ENCODE measurements around the gene ACTR3.

Gene ACTR3

DNA sequence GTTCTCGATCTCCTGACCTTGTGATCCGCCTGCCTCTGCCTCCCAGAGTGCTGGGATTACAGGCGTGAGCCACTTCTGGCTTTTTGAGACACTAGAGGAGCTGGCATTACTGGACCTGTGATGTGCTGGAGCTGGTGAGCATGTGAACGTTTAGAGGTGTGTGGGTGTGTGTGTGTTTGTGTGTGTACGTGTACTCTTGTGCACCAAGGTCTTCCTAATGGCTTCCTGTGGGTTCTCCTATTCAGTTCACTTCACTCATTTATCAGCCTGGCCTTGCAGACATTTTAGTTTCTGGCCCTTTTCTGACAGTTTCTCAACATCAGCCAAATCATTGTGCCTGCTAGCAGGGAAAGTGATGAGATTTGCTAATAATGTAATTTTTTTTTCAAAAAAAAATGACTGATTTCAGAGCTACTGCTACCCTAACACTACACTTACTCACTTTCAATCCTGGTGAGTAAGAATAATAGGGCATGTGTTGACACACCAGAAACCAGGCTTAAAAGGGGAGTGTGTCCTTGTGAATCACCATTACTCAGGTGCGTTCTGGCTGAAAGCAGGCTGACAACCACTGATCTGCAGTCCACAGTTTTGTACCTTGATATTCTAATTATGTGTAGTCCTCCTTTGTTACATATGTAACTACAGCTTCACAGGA, 41.0 kb upstream of the ACTR3 start:
- Histone ChIP-seq H3K4me3 (no peak overlapping the region), H3K27ac (no peak overlapping the region)
- TF ChIP-seq, protein P1, sequence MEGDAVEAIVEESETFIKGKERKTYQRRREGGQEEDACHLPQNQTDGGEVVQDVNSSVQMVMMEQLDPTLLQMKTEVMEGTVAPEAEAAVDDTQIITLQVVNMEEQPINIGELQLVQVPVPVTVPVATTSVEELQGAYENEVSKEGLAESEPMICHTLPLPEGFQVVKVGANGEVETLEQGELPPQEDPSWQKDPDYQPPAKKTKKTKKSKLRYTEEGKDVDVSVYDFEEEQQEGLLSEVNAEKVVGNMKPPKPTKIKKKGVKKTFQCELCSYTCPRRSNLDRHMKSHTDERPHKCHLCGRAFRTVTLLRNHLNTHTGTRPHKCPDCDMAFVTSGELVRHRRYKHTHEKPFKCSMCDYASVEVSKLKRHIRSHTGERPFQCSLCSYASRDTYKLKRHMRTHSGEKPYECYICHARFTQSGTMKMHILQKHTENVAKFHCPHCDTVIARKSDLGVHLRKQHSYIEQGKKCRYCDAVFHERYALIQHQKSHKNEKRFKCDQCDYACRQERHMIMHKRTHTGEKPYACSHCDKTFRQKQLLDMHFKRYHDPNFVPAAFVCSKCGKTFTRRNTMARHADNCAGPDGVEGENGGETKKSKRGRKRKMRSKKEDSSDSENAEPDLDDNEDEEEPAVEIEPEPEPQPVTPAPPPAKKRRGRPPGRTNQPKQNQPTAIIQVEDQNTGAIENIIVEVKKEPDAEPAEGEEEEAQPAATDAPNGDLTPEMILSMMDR (IDR thresholded peaks at IDR 0.05): no peak
- DNase-seq (ENCODE audit: low spot score): no peak

DNA sequence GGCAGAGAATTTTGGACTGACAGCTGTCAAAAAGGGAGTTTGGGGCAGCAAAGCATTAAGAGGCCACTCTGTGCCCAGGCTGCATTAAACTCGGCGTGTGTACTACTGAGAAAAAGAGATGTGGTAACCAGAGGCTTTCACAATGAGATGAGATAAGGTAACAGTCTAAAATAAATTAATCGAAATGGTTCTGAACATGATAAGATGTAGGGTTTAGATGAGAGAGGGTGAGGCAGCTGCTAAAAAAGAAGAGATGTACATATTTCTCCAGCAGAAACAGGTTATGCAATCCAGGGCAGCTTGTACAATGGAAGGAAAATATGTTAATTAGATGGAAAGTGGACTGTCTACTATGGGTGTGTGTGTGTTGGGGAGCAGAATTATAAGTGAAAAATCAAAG, 39.2 kb upstream of the ACTR3 start:
- Histone ChIP-seq H3K27ac (no peak overlapping the region), H3K4me3 (no peak overlapping the region)
- DNase-seq (ENCODE audit: low spot score): no peak
- TF ChIP-seq, protein P1 (IDR thresholded peaks at IDR 0.05): no peak

DNA sequence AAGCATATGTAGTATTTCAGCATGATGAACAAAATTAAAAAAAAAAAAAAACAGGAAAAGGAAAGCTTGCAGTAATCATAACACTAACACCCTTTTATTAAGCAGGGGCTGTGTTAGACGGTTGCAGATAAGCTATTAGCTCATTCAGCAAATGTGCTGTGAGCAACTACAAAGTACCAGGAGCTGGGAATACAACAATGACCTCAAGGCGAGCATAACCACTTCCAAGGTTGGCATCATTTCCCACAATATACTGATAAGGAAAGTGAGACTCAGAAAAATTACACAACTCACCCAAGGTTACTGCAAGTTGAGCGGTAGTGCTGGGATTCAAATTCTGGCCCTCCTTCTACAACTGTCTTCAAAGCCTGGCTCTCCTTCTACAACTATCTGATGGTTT, 38.2 kb upstream of the ACTR3 start:
- TF ChIP-seq, protein P1 (IDR thresholded peaks at IDR 0.05): no peak
- no peak for DNase-seq (ENCODE audit: low spot score)
- Histone ChIP-seq H3K4me3 (no peak overlapping the region), H3K27ac (no peak overlapping the region)

DNA sequence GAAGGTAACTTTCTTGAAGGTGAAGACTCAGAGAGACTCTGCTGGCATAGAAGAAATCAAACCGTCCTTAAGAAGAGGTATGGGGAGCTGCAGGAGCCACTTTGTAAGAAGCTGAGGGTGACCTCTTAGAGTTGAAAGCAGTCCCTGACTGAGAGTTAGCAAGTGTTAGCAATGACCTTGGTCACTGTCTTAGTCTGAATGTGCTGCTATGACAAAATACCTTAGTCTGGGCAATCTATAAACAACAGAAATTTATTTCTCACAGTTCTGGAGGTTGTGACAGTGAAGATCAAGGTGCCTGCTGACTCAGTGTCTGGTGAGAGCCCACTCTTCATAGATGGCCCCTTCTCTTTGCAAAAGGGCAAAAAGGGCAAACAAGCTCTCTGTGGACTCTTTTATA, 35.7 kb upstream of the ACTR3 start:
- no peak for DNase-seq (ENCODE audit: low spot score)

DNA sequence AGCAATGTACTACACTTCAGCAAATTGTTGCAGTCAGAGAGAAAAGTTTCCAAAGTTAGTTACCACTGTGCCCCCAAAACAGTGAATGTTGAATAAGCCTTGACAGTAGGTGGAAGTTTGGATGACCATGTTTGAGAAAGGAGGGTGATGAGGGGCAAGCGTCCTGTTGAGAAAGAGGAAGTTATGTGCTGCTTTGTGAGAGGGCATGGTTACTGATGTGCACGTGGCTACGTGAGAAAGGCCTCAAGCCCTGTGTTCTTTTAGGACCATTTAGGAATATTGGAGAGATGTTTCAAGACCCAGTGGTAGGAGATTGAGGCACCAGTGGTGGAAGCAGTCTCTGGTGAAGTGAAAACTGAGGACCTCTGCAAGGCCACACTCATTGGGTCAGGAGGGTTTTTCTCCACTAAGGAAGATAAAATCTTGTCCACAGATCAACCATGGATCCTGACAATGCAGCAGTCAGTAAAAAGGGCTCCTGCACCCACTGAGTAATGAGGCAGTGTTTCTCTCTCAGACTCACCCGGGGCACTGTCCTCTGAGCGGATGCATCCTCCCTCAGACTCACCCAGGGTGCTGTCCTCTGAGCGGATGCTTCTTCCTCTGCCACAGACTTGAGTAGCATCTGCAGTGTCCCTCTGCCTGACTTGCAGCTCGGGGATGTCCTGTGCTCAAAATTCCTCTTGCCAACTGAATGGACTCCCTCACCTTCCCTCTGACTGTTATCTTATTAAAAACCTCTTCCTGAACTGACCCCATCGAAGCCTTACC, 34.7 kb upstream of the ACTR3 start:
- TF ChIP-seq, protein P1 (IDR thresholded peaks at IDR 0.05): no peak
- no peak overlapping the region for H3K4me3 ChIP-seq
- no peak overlapping the region for H3K27ac ChIP-seq
- DNase-seq (ENCODE audit: low spot score): no peak

More for the DNA sequence above, 35.7 kb upstream of the ACTR3 start:
- no peak overlapping the region for H3K27ac ChIP-seq
- H3K4me3 ChIP-seq: no peak overlapping the region
- TF ChIP-seq, protein P1 (IDR thresholded peaks at IDR 0.05): no peak

DNA sequence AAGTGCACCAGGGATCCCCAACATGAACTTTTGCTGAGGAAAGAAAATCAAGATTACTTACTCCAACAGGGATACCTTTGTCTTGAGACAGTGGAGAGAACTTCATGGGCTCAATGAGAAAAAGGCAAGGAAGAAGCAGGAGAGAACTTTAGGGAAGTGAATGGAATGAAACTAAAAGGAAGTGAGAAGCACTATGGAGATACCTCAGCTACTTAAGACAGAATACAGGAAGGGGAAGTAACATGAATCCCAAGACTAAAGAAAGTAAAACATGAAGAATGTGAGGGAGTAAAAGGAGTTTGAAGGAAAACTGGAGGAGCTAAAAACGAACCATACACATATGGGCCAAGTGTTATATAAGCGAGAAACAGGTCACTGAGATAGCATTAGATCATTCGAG, 32.4 kb upstream of the ACTR3 start:
- TF ChIP-seq, protein P1 (IDR thresholded peaks at IDR 0.05): no peak
- DNase-seq (ENCODE audit: low spot score): no peak
- Histone ChIP-seq H3K4me3 (no peak overlapping the region), H3K27ac (no peak overlapping the region)

DNA sequence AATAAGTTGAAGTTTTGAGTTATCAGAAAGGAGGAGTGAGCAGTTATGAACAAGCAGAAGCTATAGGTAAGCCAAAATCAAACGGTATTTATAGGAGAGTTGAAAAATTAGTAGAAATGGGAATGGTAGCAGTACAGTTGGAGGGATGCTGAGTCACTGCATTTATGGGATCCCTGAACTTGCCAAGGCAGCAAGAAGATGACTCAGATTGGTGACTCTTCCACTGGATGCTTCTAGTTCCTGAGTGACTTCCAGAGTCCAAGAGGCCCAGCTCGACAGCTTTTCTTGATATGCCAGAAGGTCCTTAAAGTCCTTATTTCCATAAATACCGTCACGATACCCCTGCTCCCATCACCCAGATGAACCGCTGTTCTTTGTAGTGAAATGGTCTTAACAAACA, 31.1 kb upstream of the ACTR3 start:
- H3K27ac ChIP-seq: no peak overlapping the region
- TF ChIP-seq, protein P1 (IDR thresholded peaks at IDR 0.05): no peak
- DNase-seq (ENCODE audit: low spot score): no peak
- no peak overlapping the region for H3K4me3 ChIP-seq
